Activated naive CD4-positive, alpha-beta T cell treated with anti-CD3 and anti-CD28 coated beads, Interleukin-2, amount 50 U/mL, for 72 hours (primary cell): ENCODE measurements around the gene CD72. TPM values are rescaled to one million over a fixed set of nuclear protein-coding genes. Genes with fewer than 3 reads are reported as not detected.
A peak's percentile ranks its signal among the peaks of the same experiment; 100 is the strongest.
"Not testable (repeated sequence)": the region's sequence is repeated elsewhere in the genome, so short reads cannot be mapped to it uniquely, and the experiment has no call there.

ENCODE experiments used
- ATAC-seq, 2 donors: fragments of 150-1000 bp; cut with Tn5 transposase; 2 replicates each; pipeline ENCODE4 v1.10.0; 2021; ENCODE audit warnings: mild to moderate bottlenecking in 2 of 2, moderate library complexity in 2 of 2
- DNase-seq, 2 donors: peaks; one replicate each; pipeline ENCODE4 v3.0.0; 2021 to 2022; ENCODE audit warnings: low spot score in 2 of 2
- H3K27ac Mint-ChIP-seq, 2 donors: one replicate each; pipeline ENCODE4 v1.8.0; 2022; ENCODE audit warnings: mild to moderate bottlenecking in 2 of 2, mixed read lengths in 2 of 2
- H3K36me3 Mint-ChIP-seq, 2 donors: one replicate each; pipeline ENCODE4 v1.8.0; 2022; ENCODE audit warnings: mixed read lengths in 2 of 2
- H3K9me3 Mint-ChIP-seq, 2 donors: one replicate each; pipeline ENCODE4 v1.8.0; 2022; ENCODE audit warnings: mixed read lengths in 2 of 2
- total RNA-seq, 2 donors: library from RNA; stranded (reverse); gene quantifications; one replicate each; pipeline ENCODE4 v1.2.3, GENCODE V29; 2022

Gene CD72
- total RNA-seq, 2 donors from 2014 or later = 11.1 to 16.7 TPM

GRCh38 chr9:35636877-35637246 is 18.6 kb upstream of the CD72 start:
- not testable (repeated sequence) for DNase-seq, ATAC-seq, H3K27ac Mint-ChIP-seq
- peaks cover 0 to 32% of the 10 kb centered on the region in 2 donors for H3K36me3 Mint-ChIP-seq
- peaks cover 4 to 16% of the 10 kb centered on the region in 2 donors for H3K9me3 Mint-ChIP-seq

GRCh38 chr9:35636135-35636876 is 18.1 kb upstream of the CD72 start:
- Mint-ChIP-seq H3K36me3 (peaks cover 0 to 27% of the 10 kb centered on the region in 2 donors), H3K27ac (no peak overlapping the region), H3K9me3 (peaks cover 4 to 16% of the 10 kb centered on the region in 2 donors)
- ATAC-seq = no peak
- DNase-seq = no peak

- no peak for ATAC-seq
- no peak for DNase-seq
- Mint-ChIP-seq H3K9me3 (peaks cover 4 to 16% of the 10 kb centered on the region in 2 donors), H3K27ac (peak overlapping the region in 1 of 2 donors; percentile 9), H3K36me3 (peaks cover 0 to 21% of the 10 kb centered on the region in 2 donors)
Observed at GRCh38 chr9:35635730-35636129, 17.5 kb upstream of the CD72 start.

GRCh38 chr9:35629597-35629996 is 11.4 kb upstream of the CD72 start:
- no peak overlapping the region for H3K27ac Mint-ChIP-seq
- DNase-seq (no peak), ATAC-seq (no peak)
- no peaks in the 10 kb centered on the region for H3K9me3 Mint-ChIP-seq
- H3K36me3 Mint-ChIP-seq = no peaks in the 10 kb centered on the region

- DNase-seq = no peak
- H3K9me3 Mint-ChIP-seq = no peaks in the 10 kb centered on the region
- no peaks in the 10 kb centered on the region for H3K36me3 Mint-ChIP-seq
- H3K27ac Mint-ChIP-seq = no peak overlapping the region
- ATAC-seq = no peak
Observed at GRCh38 chr9:35628389-35628991, 10.3 kb upstream of the CD72 start.

GRCh38 chr9:35627575-35627974 is 9.4 kb upstream of the CD72 start:
- no peak for ATAC-seq
- no peaks in the 10 kb centered on the region for H3K36me3 Mint-ChIP-seq

GRCh38 chr9:35619800-35620158 is 1.6 kb upstream of the CD72 start:
- no peaks in the 10 kb centered on the region for H3K9me3 Mint-ChIP-seq
- peak overlapping the region; percentile 14 to 86 for H3K27ac Mint-ChIP-seq
- DNase-seq = no peak
- no peaks in the 10 kb centered on the region for H3K36me3 Mint-ChIP-seq
- ATAC-seq = peak; percentile 69 to 71

More at GRCh38 chr9:35627575-35627974, 9.4 kb upstream of the CD72 start:
- no peak for DNase-seq
- H3K27ac Mint-ChIP-seq = no peak overlapping the region
- no peaks in the 10 kb centered on the region for H3K9me3 Mint-ChIP-seq

- Mint-ChIP-seq H3K9me3 (no peaks in the 10 kb centered on the region), H3K36me3 (no peaks in the 10 kb centered on the region), H3K27ac (peak overlapping the region; percentile 65 to 86)
- peak in 1 of 2 donors; percentile 72 for DNase-seq
- peak; percentile 65 to 77 for ATAC-seq
Observed at GRCh38 chr9:35618854-35619799, 914 bp upstream of the CD72 start.

- Mint-ChIP-seq H3K9me3 (no peaks in the 10 kb centered on the region), H3K36me3 (no peaks in the 10 kb centered on the region), H3K27ac (peak overlapping the region; percentile 86 to 88)
- DNase-seq = no peak
- no peak for ATAC-seq
Observed at GRCh38 chr9:35617548-35617947, 665 bp downstream of the CD72 start.

GRCh38 chr9:35616681-35617459 is 1.3 kb downstream of the CD72 start:
- Mint-ChIP-seq H3K27ac (peak overlapping the region; percentile 86 to 88), H3K9me3 (no peaks in the 10 kb centered on the region), H3K36me3 (no peaks in the 10 kb centered on the region)
- ATAC-seq (peak; percentile 76), DNase-seq (peak; percentile 64 to 82)

GRCh38 chr9:35615981-35616680 is 2.1 kb downstream of the CD72 start:
- DNase-seq (no peak), ATAC-seq (no peak)
- peak overlapping the region; percentile 1 to 86 for H3K27ac Mint-ChIP-seq
- H3K36me3 Mint-ChIP-seq = no peaks in the 10 kb centered on the region
- no peaks in the 10 kb centered on the region for H3K9me3 Mint-ChIP-seq

GRCh38 chr9:35612843-35613242 is 5.4 kb downstream of the CD72 start:
- ATAC-seq (no peak), DNase-seq (no peak)
- Mint-ChIP-seq H3K36me3 (no peaks in the 10 kb centered on the region), H3K9me3 (no peaks in the 10 kb centered on the region), H3K27ac (no peak overlapping the region)

GRCh38 chr9:35612066-35612465 is 6.1 kb downstream of the CD72 start:
- H3K27ac Mint-ChIP-seq, H3K9me3 Mint-ChIP-seq, H3K36me3 Mint-ChIP-seq, DNase-seq, ATAC-seq: not testable (repeated sequence)

GRCh38 chr9:35611230-35611797 is 6.9 kb downstream of the CD72 start:
- ATAC-seq (peak; percentile 75 to 83), DNase-seq (peak in 1 of 2 donors; percentile 51)
- H3K36me3 Mint-ChIP-seq = no peaks in the 10 kb centered on the region
- H3K9me3 Mint-ChIP-seq = no peaks in the 10 kb centered on the region
- H3K27ac Mint-ChIP-seq = no peak overlapping the region

- DNase-seq = no peak
- H3K9me3 Mint-ChIP-seq = no peaks in the 10 kb centered on the region
- no peaks in the 10 kb centered on the region for H3K36me3 Mint-ChIP-seq
- no peak for ATAC-seq
- no peak overlapping the region for H3K27ac Mint-ChIP-seq
Observed at GRCh38 chr9:35609820-35610163, 8.4 kb downstream of the CD72 start.
